Choroid plexus epithelial cell (primary cell): ENCODE data around the gene IFFO2.
A peak's percentile ranks its signal among the peaks of the same experiment; 100 is the strongest.

Experiments used
- DNase-seq: peaks from one replicate; pipeline ENCODE4 v3.0.0-alpha.2; 2010; ENCODE audit warnings: low read depth
- H3K4me3 ChIP-seq: 2 replicates; pipeline ENCODE4 v1.5.1; 2011; ENCODE audit warnings: low read depth, mild to moderate bottlenecking, control low read depth, low read length, moderate library complexity
- CTCF ChIP-seq: conservative IDR thresholded peaks from 2 replicates; pipeline ENCODE4 v1.5.1; 2011; ENCODE audit warnings: low read depth, mild to moderate bottlenecking, control low read depth, inconsistent platforms, low read length, moderate library complexity

IFFO2 gene

GRCh38 chr1:18947570-18947969 is 8.9 kb downstream of the IFFO2 start:
- DNase-seq: no peak
- H3K4me3 ChIP-seq: no peak overlapping the region
- no peak for TF ChIP-seq CTCF

GRCh38 chr1:18946550-18947381 is 9.7 kb downstream of the IFFO2 start:
- no peak overlapping the region for H3K4me3 ChIP-seq
- no peak for TF ChIP-seq CTCF
- no peak for DNase-seq

DNA sequence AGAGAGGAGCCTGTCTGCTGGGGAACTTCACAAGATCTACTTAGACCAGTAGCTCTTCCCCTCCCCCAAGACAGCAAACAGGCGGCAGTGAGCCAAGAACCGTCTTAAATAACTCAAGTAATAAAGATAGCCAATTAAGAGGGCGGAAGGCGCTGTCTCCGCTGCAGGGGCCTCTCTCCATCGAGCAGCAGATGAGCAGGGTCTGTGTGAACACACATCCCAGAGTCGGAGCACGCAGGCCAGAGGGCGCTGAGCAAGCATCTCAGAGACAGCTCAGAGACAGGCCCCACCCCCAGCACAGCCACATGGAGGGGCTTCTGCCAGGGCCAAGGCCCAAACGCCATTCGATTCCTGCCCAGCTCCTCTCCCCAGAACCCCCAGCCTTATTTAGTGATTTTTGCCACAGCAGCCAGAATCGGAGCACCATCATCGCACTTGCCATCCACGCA is 11.1 kb downstream of the IFFO2 start:
- H3K4me3 ChIP-seq: no peak overlapping the region
- TF ChIP-seq CTCF: peak; percentile 13
- DNase-seq: peak; percentile 72

- H3K4me3 ChIP-seq: no peak overlapping the region
- TF ChIP-seq CTCF: no peak
- no peak for DNase-seq
These were observed 11.7 kb downstream of the IFFO2 start for GRCh38 chr1:18944810-18945209.

- H3K4me3 ChIP-seq: no peak overlapping the region
- TF ChIP-seq CTCF: no peak
- DNase-seq: no peak
These were observed 12.4 kb downstream of the IFFO2 start for GRCh38 chr1:18943914-18944572.

DNA sequence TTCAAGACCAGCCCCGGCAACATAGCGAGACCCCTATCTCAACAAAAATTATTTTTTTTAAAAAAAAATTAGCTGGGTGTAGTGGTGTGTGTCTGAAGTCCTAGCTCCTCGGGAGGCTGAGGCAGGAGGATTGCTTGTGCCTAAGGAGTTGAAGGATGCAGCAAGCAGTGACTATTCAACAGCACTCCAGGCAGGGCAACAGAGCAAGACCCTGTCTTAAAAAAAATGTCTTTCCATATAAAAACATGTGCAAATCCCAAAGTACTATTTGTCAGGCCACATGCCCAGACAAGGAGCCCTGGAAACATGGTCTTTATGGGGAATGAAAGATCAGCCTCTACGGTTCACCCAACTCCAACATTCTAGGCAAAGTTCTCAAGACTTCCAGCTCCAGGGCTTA is 13.3 kb downstream of the IFFO2 start:
- TF ChIP-seq CTCF: no peak
- no peak overlapping the region for H3K4me3 ChIP-seq
- no peak for DNase-seq

DNA sequence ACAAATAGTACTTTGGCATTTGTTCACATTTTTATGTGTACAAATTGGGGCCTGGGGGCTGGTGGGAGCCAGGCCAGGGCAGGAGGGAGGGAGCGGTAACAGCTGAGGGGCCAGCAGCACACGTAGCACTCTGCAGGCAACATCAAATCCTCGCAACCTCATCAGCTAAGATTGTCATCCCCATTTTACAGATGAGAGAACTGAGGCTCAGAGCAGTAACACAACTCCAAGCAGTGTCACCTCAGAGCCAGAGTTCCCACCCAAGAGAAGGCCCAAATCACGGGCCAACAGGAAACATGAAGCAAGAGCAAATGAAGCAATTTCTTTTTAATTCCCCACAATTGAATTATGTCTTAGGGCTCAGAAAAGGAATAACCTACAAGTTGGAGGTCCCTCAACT is 14.1 kb downstream of the IFFO2 start:
- DNase-seq: no peak
- no peak overlapping the region for H3K4me3 ChIP-seq
- TF ChIP-seq CTCF: no peak
